Panc1 (cell line): ENCODE data around the gene OMD.

Experiments
- CTCF ChIP-seq: fragments of 450-650 bp; IDR thresholded peaks from 2 replicates; pipeline ENCODE4 v1.5.1; 2017; ENCODE audit warnings: mild to moderate bottlenecking
- POLR2AphosphoS5 ChIP-seq: IDR thresholded peaks from 2 replicates; pipeline ENCODE4 v1.6.1; 2012; ENCODE audit warnings: mild to moderate bottlenecking, low read depth, low read length, moderate library complexity
- REST ChIP-seq, 2 experiments: IDR thresholded peaks; 2 replicates each; pipeline ENCODE4 v1.6.1; 2011 to 2012; ENCODE audit warnings: low read depth in 2 of 2, control low read depth in 1 of 2, low read length in 1 of 2, mild to moderate bottlenecking in 1 of 2, moderate library complexity in 1 of 2; ENCODE audit not compliant: insufficient read depth in 1 of 2
- SIN3A ChIP-seq: IDR thresholded peaks from 2 replicates; pipeline ENCODE4 v1.6.1; 2012; ENCODE audit warnings: low read depth, mild to moderate bottlenecking, low read length, moderate library complexity, borderline replicate concordance; ENCODE audit not compliant: insufficient read depth

GRCh38 chr9:92463984-92464383 is 39.7 kb upstream of the OMD start:
- TF ChIP-seq POLR2AphosphoS5 (no peak), REST (IDR thresholded peaks at IDR 0.05; ENCODE audit: insufficient read depth in 1 of 2, low read depth in 2 of 2, low read length in 1 of 2) (no peak), CTCF (no peak), SIN3A (no peak)
